HPDE6-E6E7 (cell line): ENCODE results near the gene DENND4C.
"Not testable (repeated sequence)": the region's sequence is repeated elsewhere in the genome, so short reads cannot be mapped to it uniquely, and the experiment has no call there.

Experiments used
- DNase-seq: peaks from one replicate; pipeline ENCODE4 v3.0.0; 2011; ENCODE audit warnings: missing footprints; ENCODE audit errors: extremely low spot score

The DENND4C gene

DNA sequence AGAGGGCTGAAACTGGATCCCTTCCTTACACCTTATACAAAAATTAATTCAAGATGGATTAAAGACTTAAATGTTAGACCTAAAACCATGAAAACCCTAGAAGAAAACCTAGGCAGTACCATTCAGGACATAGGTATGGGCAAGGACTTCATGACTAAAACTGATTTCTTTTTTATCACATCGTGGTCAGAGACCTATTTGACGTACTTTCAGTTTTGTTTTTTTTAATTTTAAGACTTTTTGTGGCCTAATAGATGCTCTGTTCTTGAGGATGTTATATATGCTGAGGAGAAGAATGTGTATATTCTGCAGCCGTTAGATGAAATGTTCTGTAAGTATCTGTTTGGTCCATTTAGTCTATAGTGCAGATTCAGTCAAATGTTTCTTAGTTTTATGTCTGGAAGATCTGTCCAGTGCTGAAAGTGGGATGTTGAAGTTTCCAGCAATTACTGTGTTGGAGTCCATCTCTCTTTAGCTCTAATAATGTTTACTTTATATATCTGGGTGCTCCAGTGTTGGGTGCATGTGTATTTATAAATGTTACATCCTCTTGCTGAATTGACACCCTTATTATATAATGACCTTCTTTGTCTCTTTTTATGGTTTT, 36.4 kb downstream of the DENND4C start:
- not testable (repeated sequence) for DNase-seq

DNA sequence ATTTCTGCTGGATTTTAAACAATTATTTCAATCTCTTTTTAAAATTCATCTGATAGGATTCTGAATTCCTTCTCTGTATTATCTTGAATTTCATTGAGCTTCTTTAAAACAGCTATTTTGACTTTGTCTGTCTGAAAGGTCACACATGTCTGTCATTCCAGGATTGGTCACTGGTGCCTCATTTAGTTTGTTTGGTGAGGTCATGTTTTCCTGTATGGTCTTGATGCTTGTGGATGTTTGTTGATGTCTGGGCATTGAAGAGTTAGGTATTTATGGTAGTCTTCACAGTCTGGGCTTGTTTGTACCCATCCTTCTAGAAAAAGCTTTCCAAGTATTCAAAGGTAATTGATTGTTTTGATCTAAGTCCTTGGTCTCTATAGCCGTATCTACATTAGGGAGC, 39.1 kb downstream of the DENND4C start:
- DNase-seq, result no peak

- DNase-seq, result no peak
Observed at GRCh38 chr9:19270421-19270949, 40.0 kb downstream of the DENND4C start.

GRCh38 chr9:19271081-19271480, 40.6 kb downstream of the DENND4C start:
- no peak for DNase-seq

DNA sequence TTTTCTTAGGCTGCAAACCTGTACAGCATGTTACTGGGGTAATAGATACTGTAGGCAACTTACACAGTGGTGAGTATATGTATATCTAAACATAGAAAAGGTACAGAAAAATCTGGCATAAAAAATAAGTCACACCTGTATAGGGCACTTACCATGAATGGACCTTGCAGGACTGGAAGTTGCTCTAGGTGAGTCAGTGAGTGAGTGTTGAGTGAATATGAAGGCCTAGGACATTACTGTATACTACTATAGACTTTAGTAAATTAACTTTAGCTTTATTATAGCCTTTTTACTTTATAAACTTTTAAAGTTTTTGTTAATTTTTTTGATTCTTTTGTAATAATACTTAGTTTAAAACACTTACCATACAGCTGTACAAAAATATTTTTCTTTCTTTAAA, 51.3 kb downstream of the DENND4C start:
- DNase-seq, result no peak

GRCh38 chr9:19283072-19283710, 52.7 kb downstream of the DENND4C start:
- no peak for DNase-seq

GRCh38 chr9:19284729-19285128, 54.2 kb downstream of the DENND4C start:
- DNase-seq, result no peak

DNA sequence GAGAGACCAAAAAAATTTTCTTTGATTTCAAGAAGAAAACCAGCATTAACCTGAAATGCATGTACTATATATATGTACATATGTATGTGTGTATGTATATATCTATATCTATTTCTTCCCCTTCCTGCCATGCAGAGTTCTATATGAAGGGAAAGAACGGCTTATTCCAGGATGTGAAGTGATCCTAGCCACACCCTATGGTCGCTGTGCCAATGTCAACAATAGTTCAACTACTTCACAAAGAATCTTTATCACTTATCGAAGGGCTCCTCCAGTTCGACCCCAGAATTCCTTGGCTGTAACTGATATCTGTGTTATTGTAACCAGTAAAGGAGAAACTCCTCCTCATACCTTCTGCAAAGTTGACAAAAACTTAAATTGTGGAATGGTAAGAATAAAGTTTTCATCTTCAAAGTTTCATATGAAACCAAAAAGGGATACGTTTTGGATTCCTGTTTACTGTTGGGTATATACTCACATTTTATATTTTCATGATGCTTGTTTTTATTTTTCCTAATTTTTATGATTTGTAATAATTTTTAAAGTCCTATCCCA, 56.2 kb downstream of the DENND4C start:
- no peak for DNase-seq

- DNase-seq, result no peak
Observed at GRCh38 chr9:19288081-19288480, 57.6 kb downstream of the DENND4C start.

GRCh38 chr9:19290103-19290502, 59.6 kb downstream of the DENND4C start:
- DNase-seq, result no peak

DNA sequence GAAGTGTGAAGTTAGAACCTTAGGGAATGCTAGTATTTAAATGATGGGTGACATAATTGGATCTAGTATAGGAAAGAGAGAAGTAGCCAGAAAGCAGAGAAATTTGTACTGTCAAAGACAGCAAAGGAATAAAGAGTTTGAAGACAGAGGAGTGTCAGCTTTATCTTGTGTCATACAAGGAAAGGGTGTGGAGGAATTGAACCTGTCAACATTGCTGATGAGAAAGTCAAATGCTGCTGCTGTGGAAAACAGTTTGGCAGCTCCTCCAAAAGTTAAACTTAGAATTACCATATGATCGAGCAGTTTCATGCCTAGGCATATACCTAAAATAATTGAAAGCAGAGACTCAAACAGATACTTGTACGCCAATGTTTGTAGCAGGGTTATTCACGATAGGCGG, 63.7 kb downstream of the DENND4C start:
- DNase-seq, result no peak

GRCh38 chr9:19298436-19299000, 68.0 kb downstream of the DENND4C start:
- DNase-seq, result no peak

DNA sequence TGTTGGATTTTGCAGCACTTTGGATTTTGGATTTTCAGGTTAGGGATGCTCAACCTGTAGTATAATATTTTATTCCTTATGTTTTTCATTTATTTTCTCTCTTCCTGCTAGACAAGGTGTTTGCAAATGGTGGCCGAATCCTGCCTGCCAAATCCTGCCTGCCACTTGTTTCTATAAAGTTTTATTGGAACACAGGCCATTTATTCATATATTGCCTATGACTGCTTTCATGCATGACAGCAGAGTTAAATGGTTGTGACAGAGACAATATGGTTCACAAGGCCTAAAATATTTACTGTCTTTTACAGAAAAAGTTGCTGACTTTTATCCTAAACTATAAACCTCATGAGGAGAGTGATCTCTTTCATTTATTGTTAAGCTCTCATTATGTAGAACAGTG, 72.7 kb downstream of the DENND4C start:
- DNase-seq, result no peak

DNA sequence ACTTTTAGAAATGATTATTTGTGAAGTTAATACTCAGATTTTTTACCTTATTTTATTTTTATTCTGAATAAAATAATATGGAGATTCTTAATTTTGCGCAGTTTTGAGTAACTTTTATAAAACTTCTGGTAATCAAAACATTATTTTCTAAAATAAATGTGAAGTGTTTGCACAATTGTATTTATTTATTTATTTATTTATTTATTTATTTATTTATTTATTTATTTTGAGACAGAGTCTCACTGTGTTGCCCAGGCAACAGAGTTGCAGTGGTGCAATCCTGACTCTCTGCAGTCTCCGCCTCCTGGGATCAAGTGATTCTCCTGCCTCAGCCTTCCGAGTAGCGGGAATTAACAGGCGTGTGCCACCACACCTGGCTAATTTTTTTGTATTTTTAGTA, 76.1 kb downstream of the DENND4C start:
- DNase-seq, result no peak

DNA sequence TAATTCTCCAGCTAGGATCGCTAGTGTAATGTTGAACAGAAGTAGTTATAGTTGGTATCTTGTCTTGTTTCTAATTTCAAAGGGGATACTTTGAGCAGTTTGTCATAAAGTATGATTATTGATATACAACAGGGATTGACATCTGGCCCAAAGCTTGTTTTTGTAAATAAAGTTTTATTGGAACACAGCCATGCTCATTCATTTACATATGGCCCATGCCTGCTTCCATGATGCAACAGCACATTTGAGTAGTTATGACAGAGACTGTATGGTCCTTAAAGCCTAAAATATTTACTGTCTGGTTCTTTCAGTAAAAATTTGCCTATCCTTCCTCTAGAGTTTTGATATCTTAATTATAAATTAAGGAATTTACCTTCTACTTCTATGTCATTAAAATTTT, 79.8 kb downstream of the DENND4C start:
- DNase-seq, result no peak

- no peak for DNase-seq
Observed at GRCh38 chr9:19313573-19313972, 83.1 kb downstream of the DENND4C start.

DNA sequence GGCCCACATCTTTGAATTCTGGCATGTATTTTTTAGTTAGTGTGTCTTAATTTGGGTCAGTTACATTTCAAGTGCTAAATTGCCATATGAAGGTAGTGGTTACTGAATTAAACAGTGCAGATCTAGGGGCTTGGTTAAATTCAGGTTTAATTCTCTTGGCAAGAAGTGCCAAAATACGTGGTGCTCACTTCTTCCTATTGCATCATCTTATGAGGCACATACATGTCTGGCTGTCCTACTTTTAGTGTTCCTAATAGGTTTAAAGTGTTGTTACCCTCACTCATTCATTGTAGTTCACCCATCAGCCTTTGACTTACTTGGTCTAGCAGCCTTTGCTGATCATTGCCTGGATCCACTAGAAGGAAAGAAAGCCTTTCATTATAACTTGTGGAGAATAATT, 90.0 kb downstream of the DENND4C start:
- DNase-seq, result no peak

- DNase-seq, result no peak
Observed at GRCh38 chr9:19331877-19332276, 101.4 kb downstream of the DENND4C start.

GRCh38 chr9:19336166-19336565, 105.7 kb downstream of the DENND4C start:
- DNase-seq, result no peak

- no peak for DNase-seq
Observed at GRCh38 chr9:19342947-19343346, 112.5 kb downstream of the DENND4C start.

DNA sequence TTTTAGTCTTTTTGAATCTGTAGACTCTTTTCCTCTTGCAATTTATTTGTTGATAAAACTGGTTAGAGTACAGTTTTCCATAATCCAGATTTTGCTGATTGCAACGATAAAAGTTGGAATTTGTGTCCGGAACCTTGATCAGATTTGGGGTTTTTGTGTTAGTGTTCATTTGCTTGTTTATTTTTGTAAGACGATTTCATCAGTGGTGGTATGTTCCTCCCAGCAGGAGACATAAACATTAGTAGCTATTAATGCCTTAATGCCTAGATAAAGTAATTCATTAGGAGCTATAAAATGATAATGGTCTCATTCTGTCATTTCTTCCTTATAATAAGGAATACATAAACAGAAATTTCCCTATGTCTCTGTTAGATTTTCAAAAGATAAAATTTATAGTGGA, 128.2 kb downstream of the DENND4C start:
- no peak for DNase-seq

DNA sequence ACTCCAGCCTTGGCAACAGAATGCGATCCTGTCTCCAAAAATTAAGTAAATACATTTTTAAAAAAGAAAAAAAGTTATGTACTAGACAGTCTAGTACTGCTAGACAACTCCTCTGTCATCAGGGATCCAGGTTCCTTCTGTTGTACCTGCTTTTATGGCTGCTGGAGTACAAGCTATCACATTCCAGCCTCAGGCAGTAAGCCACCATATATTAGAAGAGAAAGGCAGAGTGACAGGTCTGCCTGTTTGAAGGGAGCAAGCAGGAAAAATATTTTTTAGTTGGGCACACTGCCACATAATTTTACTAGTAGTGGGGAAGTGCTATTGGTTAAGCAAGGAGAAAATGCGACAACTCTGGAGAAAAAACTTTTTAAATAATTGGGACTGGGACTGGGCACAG, 138.6 kb downstream of the DENND4C start:
- no peak for DNase-seq

DNA sequence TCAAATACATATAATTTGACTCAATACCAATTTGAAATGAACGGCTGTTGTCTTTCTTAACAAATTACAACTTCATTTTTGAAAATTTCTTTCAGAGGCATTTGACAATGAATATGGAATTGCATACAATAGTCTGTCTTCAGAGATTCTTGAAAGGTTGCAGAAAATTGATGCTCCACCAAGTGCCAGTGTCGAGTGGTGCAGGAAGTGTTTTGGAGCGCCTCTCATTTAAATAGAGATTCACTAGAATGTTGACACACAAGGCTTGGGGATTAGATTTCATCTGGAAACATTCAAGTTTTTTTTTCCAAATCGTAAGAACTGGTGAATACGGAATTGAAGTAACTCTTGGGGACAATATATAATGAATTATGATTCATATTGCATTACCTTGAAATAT, 141.4 kb downstream of the DENND4C start:
- DNase-seq, result no peak
